ENCODE data around the gene SLC4A9.

- TF ChIP-seq BHLHE40 (IDR thresholded peaks at IDR 0.05; ENCODE audit: borderline replicate concordance) = no peak
- no peak for TF ChIP-seq CTBP1 (IDR thresholded peaks at IDR 0.05; ENCODE audit: borderline replicate concordance)
- no peak for TF ChIP-seq FOXM1 (IDR thresholded peaks at IDR 0.05; ENCODE audit: borderline replicate concordance)
- no peak for TF ChIP-seq LEF1 (IDR thresholded peaks at IDR 0.05; ENCODE audit: borderline replicate concordance)
- no peak for TF ChIP-seq PKNOX1 (IDR thresholded peaks at IDR 0.05)
- no peak for TF ChIP-seq SUZ12 (IDR thresholded peaks at IDR 0.05)
- TF ChIP-seq ELF4 (IDR thresholded peaks at IDR 0.05) = no peak
These were observed 64.1 kb downstream of the SLC4A9 start for GRCh38 chr5:140424135-140424534.

Measured in HEK293T (cell line).